Mucosa of descending colon (tissue), 3 donors: Measurements from ENCODE around the gene SH3BP4. TPM values are rescaled to one million over a fixed set of nuclear protein-coding genes. Genes with fewer than 3 reads are reported as not detected.
A peak's percentile ranks its signal among the peaks of the same experiment; 100 is the strongest.

Experiments used
- ATAC-seq: fragments of 200-7000 bp; cut with Tn5 transposase; one replicate; pipeline ENCODE4 v1.9.1; 2020; ENCODE audit warnings: mild to moderate bottlenecking, moderate library complexity
- DNase-seq, 3 donors: peaks; one replicate each; pipeline ENCODE4 v3.0.0-alpha.2; 2020
- H3K36me3 ChIP-seq: fragments of 200-600 bp; one replicate; pipeline ENCODE4 v1.8.0; 2021; ENCODE audit warnings: low read depth, mild to moderate bottlenecking
- H3K4me1 ChIP-seq: fragments of 200-600 bp; one replicate; pipeline ENCODE4 v1.8.0; 2021; ENCODE audit warnings: low read depth, mild to moderate bottlenecking
- H3K4me3 ChIP-seq: fragments of 200-600 bp; one replicate; pipeline ENCODE4 v1.8.0; 2021; ENCODE audit warnings: mild to moderate bottlenecking
- H3K9me3 ChIP-seq: fragments of 200-600 bp; one replicate; pipeline ENCODE4 v1.8.0; 2021; ENCODE audit warnings: mild to moderate bottlenecking
- CTCF ChIP-seq: fragments of 200-600 bp; IDR thresholded peaks from one replicate; pipeline ENCODE4 v1.8.0; 2022; ENCODE audit warnings: antibody characterized with exemption, mild to moderate bottlenecking
- intact Hi-C, 2 donors: fragments of 100-400 bp; cut with DNase I in 1 of 2; cut with micrococcal nuclease in 1 of 2; formaldehyde crosslinking; loops; one replicate each; pipeline versions ENCODE4 v1.11.0 to v1.11.1; 2022; cut with DNase I, micrococcal nuclease
- total RNA-seq, 3 donors: library from RNA; stranded (reverse); fragmentation: NEBNext Ultra II Directional in 2 of 3; extraction: Animal tissue kit (Norgen Biotek cat#: 25700) in 2 of 3; gene quantifications; one replicate each; pipeline versions ENCODE4 v1.2.1 to v1.2.4, GENCODE V29; 2021 to 2023
- donor health status: DM: no; HTN: no; CAD: no; lungs with moderate emphysema.
- donor health status: DM: no; HTN: no; CAD: no.
- donor health status: DM: no; HTN: yes; CAD: no.

SH3BP4 gene
- total RNA-seq, 3 donors from 2014 or later, result 18.0 to 30.4 (median 29.6) TPM

DNA sequence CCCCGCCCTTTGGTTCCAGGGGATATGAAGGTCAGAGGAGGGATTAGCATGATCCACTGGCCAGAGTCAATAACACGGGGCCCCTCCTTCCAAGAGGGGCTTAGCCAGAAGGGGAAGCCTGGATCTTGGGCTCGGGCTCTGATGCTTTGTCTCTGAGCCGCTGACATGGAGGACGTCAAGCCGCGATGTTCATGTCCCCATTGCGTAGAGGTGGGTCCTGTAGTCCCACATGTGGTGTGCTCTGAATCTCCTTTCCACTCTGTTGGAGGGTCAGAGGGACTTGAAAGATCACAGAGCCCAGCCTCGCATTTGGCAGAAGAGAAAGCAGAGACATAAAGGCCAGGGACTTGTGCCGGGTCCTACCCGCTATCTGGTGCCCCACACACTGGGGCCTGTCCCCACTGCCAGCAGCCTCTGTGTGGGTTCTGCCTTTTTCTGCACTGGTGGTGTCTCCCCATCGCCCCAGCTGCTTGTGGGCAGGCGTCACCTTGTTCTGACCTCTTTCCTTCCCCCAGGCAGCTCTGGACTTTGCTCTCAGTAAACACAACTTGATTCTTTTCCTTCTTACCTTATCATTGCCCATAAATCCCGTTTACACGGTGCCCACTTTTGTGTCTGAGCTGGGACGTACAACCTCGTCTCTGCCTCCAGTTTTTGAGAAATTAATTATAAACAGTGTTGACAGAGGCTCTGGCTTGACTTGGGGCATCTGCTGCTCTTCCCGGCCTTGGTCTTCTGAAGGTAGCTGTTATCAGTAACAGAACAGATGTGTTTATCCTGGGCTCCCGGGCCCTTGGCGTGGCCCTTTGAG, 48.8 kb downstream of the SH3BP4 start:
- Histone ChIP-seq H3K4me3 (no peak overlapping the region), H3K36me3 (no peaks in the 10 kb centered on the region), H3K9me3 (no peaks in the 10 kb centered on the region), H3K4me1 (peaks cover 36% of the 10 kb centered on the region)
- no peak for TF ChIP-seq CTCF
- ATAC-seq (peak; percentile 81), DNase-seq (peak in 2 of 3 donors; percentile 68 to 72)
- intact Hi-C loops, result no loop called here

GRCh38 chr2:235001237-235002133, 49.7 kb downstream of the SH3BP4 start:
- Histone ChIP-seq H3K4me1 (peaks cover 36% of the 10 kb centered on the region), H3K36me3 (no peaks in the 10 kb centered on the region), H3K9me3 (no peaks in the 10 kb centered on the region), H3K4me3 (no peak overlapping the region)
- intact Hi-C loops, result no loop called here
- ATAC-seq (peak; percentile 69), DNase-seq (peak in 2 of 3 donors; percentile 46 to 73)
- TF ChIP-seq CTCF, result no peak

GRCh38 chr2:235002198-235003095, 50.6 kb downstream of the SH3BP4 start:
- no peak for TF ChIP-seq CTCF

DNA sequence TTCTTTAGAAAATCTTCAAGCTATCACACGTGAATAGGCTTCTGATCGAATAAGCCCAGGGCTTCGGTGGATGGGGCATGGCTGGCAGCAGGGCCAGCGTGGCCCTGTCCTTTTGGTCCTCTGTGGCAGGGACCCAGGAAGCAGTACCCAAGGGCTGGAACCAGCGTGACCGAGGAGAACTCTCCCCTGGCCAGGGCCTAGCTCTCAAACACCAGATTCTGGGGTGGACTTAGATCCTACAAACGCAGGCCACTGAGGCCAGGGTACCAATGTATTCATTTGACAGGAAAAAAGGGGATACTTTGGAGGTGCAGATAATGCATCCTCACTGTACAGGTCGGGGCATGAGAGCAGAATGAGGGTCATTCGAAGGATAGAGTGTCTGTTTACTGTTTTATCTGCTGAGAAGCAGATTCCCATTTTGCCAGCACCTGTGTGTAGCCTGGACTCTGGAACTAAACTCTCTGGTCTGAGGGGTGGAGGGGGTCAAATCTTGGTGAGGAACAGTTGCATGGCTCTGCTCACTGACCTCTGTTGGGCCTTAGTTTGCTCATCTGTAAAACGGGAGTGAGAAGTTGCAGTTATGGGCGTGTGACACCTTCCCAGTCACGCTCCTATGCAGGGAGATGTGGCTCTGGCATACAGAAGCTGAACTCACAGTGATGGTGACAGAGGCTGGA, 51.4 kb downstream of the SH3BP4 start:
- Histone ChIP-seq H3K4me1 (peaks cover 48% of the 10 kb centered on the region), H3K9me3 (no peaks in the 10 kb centered on the region), H3K4me3 (no peak overlapping the region), H3K36me3 (no peaks in the 10 kb centered on the region)
- peak in 2 of 3 donors; percentile 4 to 29 for DNase-seq
- no peak for TF ChIP-seq CTCF
- no peak for ATAC-seq
- intact Hi-C loops, result no loop called here

More at GRCh38 chr2:235002198-235003095, 50.6 kb downstream of the SH3BP4 start:
- intact Hi-C loops, result no loop called here
- no peaks in the 10 kb centered on the region for H3K9me3 ChIP-seq
- H3K36me3 ChIP-seq, result no peaks in the 10 kb centered on the region
- H3K4me1 ChIP-seq, result peaks cover 42% of the 10 kb centered on the region
- DNase-seq (peak in 2 of 3 donors; percentile 43 to 47), ATAC-seq (peak; percentile 16)
- no peak overlapping the region for H3K4me3 ChIP-seq
